ENCODE results near the gene HS3ST2. TPM values are rescaled to one million over a fixed set of nuclear protein-coding genes. Genes with fewer than 3 reads are reported as not detected.
A peak's percentile ranks its signal among the peaks of the same experiment; 100 is the strongest.
"Not testable (repeated sequence)": the region's sequence is repeated elsewhere in the genome, so short reads cannot be mapped to it uniquely, and the experiment has no call there.

HS3ST2 gene
- total RNA-seq, 1 donor from 2014 or later, result 0.48 TPM

DNA sequence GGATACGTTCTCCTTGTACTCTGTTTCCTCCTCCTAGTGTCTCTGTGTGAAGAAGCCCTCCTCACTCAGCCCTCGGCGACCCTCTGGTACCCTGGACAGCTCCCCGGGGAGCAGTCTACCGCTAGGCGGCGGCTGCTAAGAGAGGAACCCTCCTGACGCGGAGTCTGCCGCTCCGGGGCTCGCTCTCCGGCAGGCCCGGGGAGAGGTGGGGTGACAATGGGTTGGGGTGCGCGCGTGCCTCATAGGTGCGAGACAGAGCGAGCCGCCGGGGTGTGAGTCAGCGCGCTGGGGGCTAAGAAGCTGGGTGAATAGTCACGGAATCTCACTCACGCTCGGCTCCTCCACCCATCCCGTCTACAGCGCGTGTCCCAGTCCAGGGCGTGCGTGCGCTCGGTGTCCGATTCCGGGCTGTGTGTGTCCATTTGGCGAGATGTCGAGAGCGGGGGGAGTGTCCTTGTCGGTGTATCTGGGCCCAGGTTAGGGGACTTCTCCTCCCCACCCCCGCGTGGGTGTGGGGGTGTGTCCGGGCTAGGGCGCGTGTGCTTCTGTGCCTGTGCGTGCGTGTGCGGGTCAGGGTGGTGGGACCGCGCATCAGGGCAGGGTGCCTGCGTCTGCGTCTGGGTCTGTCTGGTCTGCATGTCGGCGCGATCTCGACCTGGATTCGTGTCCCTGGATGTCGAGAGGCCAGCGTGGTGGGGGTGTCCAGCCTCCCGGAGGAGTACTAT, 577 bp upstream of the HS3ST2 start:
- DNase-seq (ENCODE audit: low spot score), result peak; percentile 30

DNA sequence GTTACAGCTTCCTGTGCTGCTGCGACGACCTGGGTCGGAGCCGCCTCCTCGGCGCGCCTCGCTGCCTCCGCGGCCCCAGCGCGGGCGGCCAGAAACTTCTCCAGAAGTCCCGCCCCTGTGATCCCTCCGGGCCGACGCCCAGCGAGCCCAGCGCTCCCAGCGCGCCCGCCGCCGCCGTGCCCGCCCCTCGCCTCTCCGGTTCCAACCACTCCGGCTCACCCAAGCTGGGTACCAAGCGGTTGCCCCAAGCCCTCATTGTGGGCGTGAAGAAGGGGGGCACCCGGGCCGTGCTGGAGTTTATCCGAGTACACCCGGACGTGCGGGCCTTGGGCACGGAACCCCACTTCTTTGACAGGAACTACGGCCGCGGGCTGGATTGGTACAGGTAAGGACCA, 746 bp downstream of the HS3ST2 start:
- no peak for DNase-seq (ENCODE audit: low spot score)

DNA sequence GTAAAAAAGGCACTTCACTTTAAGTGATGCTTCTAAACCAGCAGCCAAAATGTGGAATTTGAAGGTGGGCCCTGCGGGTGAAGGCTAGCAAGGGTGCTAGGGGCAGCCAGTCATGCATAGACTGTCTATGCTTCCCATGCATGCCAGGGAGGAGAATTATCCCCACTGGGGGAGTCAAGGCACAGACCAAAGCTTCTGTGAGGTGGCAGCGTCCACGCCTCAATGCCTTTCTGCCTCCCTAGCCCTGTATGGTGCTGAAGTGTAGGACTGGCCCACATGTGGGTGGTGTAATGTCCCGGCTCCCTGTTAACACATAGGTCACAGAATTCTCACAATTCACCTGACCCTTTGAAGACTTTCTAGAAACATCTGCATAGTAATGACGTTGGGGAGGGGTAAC, 1.9 kb downstream of the HS3ST2 start:
- no peak for DNase-seq (ENCODE audit: low spot score)

DNA sequence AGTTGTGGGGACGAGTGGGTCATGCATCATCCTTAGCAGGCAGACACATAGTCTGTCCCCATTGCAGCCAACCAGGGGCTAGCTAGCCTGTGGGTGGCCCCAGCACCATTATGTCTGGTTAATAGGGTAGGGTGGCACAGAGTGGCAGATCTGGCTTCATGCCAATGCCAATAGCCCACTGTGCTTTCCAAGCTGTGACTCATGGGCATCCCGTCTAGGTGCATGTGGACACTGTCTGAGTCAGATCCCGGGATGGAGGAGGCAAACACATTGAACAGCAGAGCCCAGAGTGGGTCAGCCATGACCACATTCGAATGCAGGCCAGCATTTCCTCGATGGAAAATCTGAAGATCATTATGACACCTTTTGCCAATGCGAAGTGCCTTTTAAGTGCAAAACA, 2.5 kb downstream of the HS3ST2 start:
- no peak for DNase-seq (ENCODE audit: low spot score)

DNA sequence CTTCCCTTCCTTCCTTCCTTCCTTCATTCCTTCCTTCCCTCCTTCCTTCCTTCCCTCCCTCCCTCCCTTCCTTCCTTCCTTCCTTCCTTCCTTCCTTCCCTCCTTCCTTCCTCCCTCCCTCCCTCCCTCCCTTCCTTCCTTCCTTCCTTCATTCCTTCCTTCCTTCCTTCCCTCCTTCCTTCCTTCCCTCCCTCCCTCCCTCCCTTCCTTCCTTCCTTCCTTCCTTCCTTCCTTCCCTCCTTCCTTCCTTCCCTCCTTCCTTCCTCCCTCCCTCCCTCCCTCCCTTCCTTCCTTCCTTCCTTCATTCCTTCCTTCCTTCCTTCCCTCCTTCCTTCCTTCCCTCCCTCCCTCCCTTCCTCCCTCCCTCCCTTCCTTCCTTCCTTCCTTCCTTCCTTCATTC, 4.8 kb downstream of the HS3ST2 start:
- DNase-seq (ENCODE audit: low spot score), result not testable (repeated sequence)

DNA sequence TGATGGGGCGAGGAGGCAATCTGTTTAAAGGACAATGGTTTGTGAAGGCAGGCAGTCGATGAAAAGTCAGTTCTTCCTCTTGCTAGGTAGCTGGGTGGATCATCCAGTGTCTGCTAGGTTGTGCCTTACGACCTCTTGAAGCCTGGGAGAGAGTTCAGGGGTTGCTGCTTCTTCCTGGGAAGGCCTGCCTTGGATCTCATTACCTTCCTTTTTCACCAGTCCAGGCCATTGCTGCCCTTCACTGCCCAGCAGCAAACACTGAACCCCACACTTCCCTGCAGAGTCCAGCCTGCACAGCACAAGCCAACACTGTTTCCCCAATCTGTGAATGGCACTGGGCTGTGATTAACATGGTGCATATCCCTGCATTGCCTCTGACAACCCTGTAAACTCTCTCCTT, 24.7 kb downstream of the HS3ST2 start:
- DNase-seq (ENCODE audit: low spot score), result no peak

DNA sequence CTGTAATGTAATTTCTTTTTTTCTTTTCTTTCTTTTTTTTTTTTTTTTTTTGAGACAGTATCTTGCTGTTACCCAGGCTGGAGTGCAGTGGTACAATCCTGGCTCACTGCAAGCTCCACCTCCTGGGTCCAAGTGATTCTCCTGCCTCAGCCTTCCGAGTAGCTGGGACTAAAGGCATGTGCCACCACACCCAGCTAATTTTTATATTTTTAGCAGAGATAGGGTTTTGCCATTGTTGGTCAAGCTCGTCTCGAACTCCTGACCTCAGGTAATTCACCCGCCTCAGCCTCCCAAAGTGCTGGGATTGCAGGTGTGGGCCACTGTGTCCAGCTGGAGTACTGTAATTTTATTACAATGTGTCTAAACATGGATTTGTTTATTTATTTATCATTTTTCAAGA, 28.1 kb downstream of the HS3ST2 start:
- not testable (repeated sequence) for DNase-seq (ENCODE audit: low spot score)

DNA sequence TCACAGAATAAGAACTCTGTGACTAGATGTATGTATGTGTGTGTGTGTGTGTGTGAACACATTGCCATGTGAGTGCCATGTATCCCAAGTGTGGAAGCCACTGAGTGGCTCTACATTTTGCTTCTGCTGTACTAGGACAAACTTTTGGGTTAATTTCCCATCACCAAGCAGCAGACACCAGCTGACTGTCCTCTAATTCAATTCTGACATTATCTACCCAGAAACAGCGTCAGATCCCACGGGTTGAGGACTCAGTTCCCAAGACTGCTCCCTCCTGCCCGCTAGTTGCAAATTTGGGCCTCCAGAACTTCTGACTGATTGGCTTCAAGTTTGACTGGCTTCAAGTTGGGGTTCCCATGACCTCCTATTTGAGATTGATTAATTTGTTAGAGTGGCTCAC, 29.2 kb downstream of the HS3ST2 start:
- no peak for DNase-seq (ENCODE audit: low spot score)

DNA sequence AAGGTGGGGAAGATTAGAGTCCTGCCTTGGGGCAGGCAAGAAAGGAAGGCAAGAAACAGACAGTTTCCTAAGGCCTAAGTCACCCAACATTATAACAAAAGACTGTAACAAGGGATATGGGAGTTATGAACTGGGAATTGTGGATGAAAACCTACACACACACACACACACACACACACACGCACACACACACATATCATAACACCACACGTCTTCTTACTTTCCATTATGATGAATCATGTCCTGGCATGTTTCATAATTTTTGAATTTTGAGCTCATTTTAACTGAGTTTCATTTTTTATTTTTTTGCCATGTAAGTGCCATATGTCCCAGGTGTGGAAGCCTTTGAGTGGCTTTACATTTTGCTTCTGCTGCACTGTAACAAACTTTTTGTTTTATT, 29.9 kb downstream of the HS3ST2 start:
- no peak for DNase-seq (ENCODE audit: low spot score)

DNA sequence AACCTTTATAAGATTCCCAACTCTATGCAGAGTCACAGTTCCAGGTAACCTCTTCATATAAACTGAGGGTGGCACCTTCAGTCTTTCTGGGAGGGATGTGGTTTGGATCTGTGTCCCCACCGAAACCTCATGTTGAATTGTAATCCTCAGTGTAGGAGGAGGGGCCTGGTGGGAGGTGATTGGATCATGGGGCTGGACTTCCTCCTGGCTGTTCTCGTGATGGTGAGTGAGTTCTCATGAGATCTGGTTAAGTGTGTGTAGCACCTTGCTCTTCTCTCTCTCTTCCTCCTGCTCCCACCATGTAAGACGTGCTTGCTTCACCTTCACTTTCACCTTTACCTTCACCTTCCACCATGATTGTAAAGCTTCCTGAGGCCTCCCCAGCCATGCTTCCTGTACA, 30.5 kb downstream of the HS3ST2 start:
- DNase-seq (ENCODE audit: low spot score), result no peak

DNA sequence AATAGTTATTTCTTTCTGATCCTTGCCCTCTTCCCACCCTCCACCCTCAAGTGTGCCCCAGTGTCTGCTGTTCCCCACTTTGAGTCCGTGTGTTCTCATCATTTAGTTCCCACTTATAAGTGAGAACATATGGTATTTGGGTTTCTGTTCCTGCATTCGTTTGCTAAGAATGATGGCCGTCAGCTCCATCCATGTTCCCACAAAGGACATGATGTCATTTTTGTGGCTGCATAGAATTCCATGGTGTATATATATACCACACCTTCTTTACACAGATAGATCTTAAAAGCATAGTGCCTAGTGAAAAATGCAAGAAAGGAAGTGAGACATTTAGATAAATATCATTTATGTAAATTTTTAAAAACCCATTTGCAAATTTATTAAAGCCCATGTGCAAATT, 33.1 kb downstream of the HS3ST2 start:
- DNase-seq (ENCODE audit: low spot score), result no peak

DNA sequence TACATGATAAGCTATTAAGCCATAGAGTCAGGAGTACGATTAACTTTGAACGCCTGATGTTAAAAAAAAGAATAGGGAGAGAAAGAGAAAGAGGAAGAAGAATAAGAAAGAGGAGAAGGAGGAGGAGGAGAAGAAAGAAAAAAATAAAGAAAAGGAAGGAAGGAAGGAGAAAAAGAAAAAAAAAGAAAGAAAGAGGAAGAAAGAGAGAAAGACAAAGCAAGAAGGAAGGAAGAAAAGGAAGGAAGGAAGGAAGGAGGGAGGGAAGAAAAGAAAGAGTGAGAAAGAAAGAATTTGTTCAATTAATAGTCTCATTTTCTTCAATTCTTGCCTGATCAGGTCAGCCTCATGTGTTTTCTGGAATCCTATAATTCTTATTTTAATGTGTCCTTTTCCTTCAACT, 33.7 kb downstream of the HS3ST2 start:
- no peak for DNase-seq (ENCODE audit: low spot score)

DNA sequence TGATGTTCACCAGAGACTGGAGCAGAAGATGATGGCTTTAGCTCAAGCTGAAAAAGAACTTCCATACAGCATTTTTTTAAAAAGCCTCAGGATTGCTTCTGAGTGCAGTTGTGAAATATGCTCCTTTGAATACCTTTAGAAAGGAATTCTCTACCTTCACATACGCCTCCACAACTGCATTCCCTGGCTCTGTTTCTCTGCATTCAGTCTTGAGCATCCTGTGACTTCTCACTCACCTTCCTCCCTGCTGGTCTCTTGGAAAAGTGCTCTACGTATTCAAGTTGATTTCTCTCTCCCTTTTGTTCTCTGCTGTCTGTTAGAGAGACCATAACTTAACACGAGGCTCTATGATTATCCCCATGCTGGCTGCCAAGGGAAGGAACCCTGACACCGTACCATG, 34.5 kb downstream of the HS3ST2 start:
- no peak for DNase-seq (ENCODE audit: low spot score)

DNA sequence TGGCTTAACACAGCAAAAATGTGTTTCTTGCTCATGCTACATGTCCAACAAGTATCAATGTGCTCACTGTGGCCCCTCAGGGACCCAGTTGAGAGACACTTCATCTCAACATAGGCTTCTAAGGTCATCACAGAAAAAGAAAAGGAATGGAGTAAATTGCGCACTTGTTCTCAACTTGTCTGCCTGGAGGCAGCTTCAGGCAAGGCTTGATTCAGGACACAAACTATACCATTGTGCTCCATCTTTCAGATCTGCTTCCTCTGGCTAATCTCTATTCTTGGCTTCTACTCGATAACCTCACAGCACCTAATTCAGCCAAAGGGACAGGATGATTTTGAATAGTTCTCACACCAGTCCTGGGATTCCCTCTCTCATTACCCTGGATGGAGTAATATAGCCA, 35.6 kb downstream of the HS3ST2 start:
- no peak for DNase-seq (ENCODE audit: low spot score)

DNA sequence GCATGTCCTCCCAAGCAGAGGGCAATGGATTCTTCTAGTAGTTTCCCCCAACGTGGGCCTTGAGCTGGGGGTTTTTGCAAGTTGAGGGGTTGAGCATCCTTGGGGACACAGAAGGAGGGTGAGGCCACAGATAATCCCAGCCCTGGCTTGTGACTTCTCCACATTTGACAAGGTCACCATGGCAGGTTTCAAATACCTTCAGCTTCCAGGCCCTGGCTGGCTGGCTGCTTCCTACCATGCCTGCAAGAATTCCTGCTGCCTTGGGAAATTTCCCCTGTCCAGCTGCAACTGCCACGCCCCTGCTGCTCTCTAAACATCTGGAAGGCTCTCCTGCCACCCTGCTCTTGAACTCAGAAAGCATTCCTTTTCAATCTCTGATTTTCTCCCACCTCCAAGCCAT, 41.3 kb downstream of the HS3ST2 start:
- DNase-seq (ENCODE audit: low spot score), result no peak

DNA sequence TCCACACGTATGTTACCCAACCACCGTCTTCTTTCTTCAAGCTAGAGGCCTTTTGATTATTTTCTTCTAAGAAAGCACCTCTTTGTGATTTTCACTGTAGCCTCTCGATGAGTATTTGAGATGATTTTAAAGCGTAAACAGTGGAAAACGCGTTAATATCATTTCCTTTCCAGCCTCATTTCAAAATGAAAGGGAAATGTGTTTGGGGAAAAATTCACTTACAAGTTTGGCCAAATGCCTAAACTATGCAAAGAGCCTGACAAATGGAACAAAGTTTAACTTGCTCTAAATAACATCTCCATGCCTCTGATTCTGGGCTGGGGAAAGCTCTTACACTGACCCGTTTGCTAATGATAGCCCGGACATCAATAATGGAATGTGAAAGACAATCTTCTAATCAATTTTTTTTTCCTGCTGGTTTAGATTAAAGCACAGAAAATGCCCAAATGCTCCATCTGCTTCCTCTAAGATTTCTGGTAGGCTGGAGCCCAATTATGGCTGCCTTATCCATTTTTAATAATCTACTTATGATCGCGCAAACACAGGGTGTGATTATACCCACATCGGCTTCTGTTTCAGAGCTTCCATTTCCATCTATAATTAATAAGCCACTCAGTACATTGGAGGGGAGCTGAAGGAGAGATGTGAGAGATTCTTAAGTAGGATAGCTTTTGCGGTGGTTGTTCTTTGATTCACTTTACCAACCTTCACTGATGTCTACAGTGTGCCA, 43.5 kb downstream of the HS3ST2 start:
- no peak for DNase-seq (ENCODE audit: low spot score)

DNA sequence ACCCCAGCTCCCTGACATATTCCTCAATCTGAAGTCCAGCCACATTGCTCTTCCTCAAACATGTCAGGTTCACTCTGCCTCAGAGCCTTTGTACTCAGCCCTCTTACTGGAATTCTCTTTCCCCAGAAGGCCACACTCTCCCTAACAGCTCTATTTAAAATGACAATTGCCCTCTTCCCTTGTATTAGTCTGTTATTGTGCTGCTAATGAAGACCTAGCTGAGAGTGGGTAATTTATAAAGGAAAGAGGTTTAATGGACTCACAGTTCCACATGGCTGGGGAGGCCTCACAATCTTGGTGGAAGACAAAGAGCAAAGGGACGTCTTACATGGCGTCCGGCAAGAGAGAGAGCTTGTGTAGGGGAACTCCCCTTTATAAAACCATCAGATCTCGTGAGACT, 46.0 kb downstream of the HS3ST2 start:
- no peak for DNase-seq (ENCODE audit: low spot score)

DNA sequence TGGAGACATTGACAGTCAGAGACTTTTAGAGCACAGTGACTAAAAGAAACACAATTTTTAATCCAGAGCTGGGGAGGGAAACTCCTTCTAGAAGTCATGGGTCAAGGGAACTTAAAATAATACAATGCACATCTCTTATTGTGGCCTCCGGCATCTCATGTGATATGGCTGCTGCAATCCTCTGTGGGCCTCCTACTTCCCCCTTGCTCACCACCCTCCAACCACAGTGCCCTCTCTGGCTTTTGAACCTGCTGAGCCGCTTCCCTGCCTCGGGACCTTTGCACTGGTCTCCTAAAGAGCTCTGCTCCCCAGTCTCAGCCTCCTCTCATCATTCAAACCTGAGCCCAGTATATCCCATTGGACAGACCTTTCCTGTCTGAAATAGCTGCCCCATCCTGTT, 47.6 kb downstream of the HS3ST2 start:
- no peak for DNase-seq (ENCODE audit: low spot score)

DNA sequence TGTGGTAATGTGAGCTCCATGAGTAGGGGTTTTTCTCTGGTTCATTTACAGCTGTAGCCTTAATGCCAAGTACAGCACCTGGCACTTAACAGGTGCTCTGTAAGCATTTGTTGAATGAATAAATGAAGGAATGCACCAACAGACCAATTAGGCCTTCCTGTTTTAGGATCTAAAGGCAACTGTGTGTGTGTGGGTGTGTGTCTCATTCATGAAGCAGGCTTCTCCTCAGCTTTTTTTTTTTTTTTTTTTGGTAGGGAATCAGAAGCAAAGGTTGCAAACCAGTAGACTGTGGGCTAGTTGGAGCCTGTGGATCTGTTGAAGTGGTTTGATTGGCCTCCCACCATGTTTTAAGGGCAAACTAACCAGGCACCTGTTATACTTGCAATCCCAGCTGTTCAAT, 48.1 kb downstream of the HS3ST2 start:
- DNase-seq (ENCODE audit: low spot score), result no peak

DNA sequence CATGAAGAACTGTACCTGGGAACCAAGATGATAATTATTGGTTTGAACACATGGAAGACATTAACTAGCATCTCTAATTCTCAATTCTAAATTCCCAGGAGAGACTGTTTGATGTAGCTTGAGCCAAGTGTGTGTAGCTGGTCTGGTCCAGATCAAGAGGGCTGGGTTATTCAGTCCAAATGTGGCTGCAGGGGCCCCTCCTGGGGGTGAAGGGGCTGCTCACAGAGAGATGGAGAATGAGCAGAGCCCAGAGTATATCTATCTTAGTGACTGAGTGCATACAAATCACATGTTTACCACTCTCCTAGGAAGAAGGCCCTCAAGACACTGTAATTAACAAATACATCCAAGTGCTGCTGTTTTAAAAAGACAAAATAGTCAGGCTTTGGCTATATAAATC, 50.4 kb downstream of the HS3ST2 start:
- no peak for DNase-seq (ENCODE audit: low spot score)

DNA sequence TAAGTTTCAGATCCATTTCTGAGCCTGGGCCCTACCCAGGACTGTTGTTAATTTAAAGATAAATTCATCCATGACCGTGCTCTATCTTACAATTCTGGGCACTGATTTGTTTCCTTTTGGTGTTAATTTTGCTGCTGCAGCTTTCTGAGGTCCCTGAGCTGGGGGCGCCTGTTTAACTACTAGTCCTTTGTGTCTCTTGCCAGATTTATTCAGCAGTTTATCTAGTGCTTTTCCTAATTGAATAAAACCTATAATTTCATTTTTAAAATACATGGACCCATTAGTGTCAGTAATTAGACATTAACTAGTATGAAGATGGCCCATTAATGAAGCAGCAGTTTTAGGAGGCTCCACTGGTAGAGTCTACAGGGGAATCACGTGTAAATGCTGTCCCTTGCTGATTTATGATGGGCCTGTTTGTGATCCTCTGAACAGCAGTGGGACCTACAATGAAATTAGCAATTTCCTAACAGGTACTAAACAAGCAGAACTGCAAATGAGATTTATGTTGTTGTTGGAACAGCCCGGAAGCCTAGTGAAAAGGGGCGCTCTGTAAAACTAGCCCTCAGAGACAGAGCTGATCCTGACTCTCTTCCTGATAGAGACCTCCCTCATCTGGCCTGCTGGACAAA, 54.7 kb downstream of the HS3ST2 start:
- DNase-seq (ENCODE audit: low spot score), result no peak

DNA sequence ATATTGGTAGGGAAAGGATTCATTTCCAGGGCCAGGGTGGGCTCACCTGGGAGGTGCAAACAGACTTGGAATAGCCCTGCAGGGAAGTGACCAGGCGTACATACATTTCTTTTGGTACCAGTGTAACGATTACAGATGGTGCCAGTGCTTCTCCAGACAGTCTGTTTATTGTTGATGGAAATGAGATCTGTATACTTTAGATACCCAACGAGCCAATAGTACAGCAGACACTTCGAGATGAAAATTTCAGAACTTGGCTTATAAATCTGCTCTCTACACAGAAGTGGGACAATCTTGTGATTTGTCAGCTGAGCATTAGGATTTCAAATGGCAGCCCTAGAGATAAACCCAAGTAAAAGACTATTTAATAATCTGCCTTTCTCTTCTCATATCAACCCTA, 57.9 kb downstream of the HS3ST2 start:
- DNase-seq (ENCODE audit: low spot score), result no peak

DNA sequence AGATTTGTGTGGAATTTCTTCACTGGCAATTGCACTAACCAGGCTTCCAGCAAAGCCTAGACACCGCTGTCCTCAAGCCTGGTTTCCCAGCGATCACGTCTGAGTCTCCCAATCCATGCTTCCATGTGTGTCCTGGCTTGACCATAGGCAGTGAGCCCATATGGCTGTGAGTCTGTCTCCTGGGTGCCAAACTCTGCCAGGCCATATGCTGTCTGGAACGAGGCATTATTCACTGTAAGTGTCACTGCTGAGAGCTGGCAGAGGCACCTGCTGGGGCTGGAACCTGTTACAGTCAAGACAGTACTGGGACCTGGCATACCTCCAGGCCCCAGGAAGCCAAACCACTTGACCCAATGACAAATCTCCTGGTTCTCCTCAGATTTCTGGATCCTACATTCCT, 60.4 kb downstream of the HS3ST2 start:
- no peak for DNase-seq (ENCODE audit: low spot score)
